Smooth muscle cell of trachea (primary cell): ENCODE measurements around the gene INPP5E. TPM values are rescaled to one million over a fixed set of nuclear protein-coding genes. Genes with fewer than 3 reads are reported as not detected.

Experiments used
- total RNA-seq: library from RNA; depleted of rRNA; stranded (reverse); fragments of >200 nt; gene quantifications from 2 replicates; pipeline ENCODE4 v1.2.1, GENCODE V29; 2014

INPP5E gene
- 8.0 and 13.1 TPM in 2 replicates for total RNA-seq

GRCh38 chr9:136439481-136440408, at the start of gene INPP5E:
INPP5E (minus strand) TSS chr9:136439845; CDS start chr9:136439419, 426 bp downstream.

GRCh38 chr9:136482793-136483588, 43.3 kb upstream of the INPP5E start, which contains the start of gene SEC16A:
SEC16A (minus strand) TSS chr9:136483040; CDS start chr9:136477615, 5,425 bp downstream.

GRCh38 chr9:136410500-136411287, 29.0 kb downstream of the INPP5E start, which contains the start of the genes ENTR1 and PMPCA:
ENTR1 (minus strand) TSS chr9:136410614; CDS start chr9:136410397, 217 bp downstream.
PMPCA (plus strand) TSS chr9:136410658; CDS start chr9:136410669, 11 bp downstream.

GRCh38 chr9:136400038-136400834, 39.4 kb downstream of the INPP5E start, which contains the start of gene SNAPC4:
SNAPC4 (minus strand) TSS chr9:136400170; CDS start chr9:136398428, 1,742 bp downstream.

Other genes starting within 250 kb of the INPP5E start
- gene LHX3, start 234.7 kb downstream of the INPP5E start, total RNA-seq: under 0.01 TPM in 1 of 2 replicates, not detected in the other
- gene QSOX2, start 194.0 kb downstream of the INPP5E start, total RNA-seq: 12.2 and 18.9 TPM in 2 replicates
- under 0.01 and 0.17 TPM in 2 replicates for gene CCDC187, start 135.8 kb downstream of the INPP5E start, total RNA-seq
- gene GPSM1, start 112.3 kb downstream of the INPP5E start, total RNA-seq: 104 and 143 TPM in 2 replicates
- 14.6 and 24.7 TPM in 2 replicates for gene DNLZ, start 76.1 kb downstream of the INPP5E start, total RNA-seq
- gene CARD9, start 66.2 kb downstream of the INPP5E start, total RNA-seq: 0.87 and 1.3 TPM in 2 replicates
- gene SNAPC4, start 39.7 kb downstream of the INPP5E start, total RNA-seq: 7.7 and 9.6 TPM in 2 replicates
- gene ENTR1, start 29.2 kb downstream of the INPP5E start, total RNA-seq: 25.6 and 37.7 TPM in 2 replicates
- 50.1 and 55.1 TPM in 2 replicates for gene PMPCA, start 29.2 kb downstream of the INPP5E start, total RNA-seq
- 34.3 and 40.9 TPM in 2 replicates for gene SEC16A, start 43.2 kb upstream of the INPP5E start, total RNA-seq
- 13.7 and 31.6 TPM in 2 replicates for gene NOTCH1, start 106.2 kb upstream of the INPP5E start, total RNA-seq
- 6.3 and 17.9 TPM in 2 replicates for gene EGFL7, start 223.1 kb upstream of the INPP5E start, total RNA-seq
- gene AGPAT2, start 247.6 kb upstream of the INPP5E start, total RNA-seq: 35.9 and 52.1 TPM in 2 replicates